Measurements from ENCODE around the gene ANKRD13A.
"Not testable (repeated sequence)": the region's sequence is repeated elsewhere in the genome, so short reads cannot be mapped to it uniquely, and the experiment has no call there.

Gene ANKRD13A

GRCh38 chr12:110010853-110011723, 11.9 kb downstream of the ANKRD13A start:
- no peak for DNase-seq

GRCh38 chr12:110012137-110012536, 12.9 kb downstream of the ANKRD13A start:
- DNase-seq, result no peak

GRCh38 chr12:110012659-110013058, 13.4 kb downstream of the ANKRD13A start:
- DNase-seq, result peak; percentile 50

GRCh38 chr12:110015132-110015531, 15.9 kb downstream of the ANKRD13A start:
- DNase-seq, result peak; percentile 56

GRCh38 chr12:110020956-110021355, 21.7 kb downstream of the ANKRD13A start:
- DNase-seq, result no peak

- DNase-seq, result no peak
Measured at GRCh38 chr12:110023059-110023980, 24.1 kb downstream of the ANKRD13A start.

- DNase-seq, result no peak
Measured at GRCh38 chr12:110024051-110024450, 24.8 kb downstream of the ANKRD13A start.

- no peak for DNase-seq
Measured at GRCh38 chr12:110028323-110028722, 29.1 kb downstream of the ANKRD13A start.

GRCh38 chr12:110029290-110029815, 30.1 kb downstream of the ANKRD13A start:
- no peak for DNase-seq

GRCh38 chr12:110033888-110034287, 34.7 kb downstream of the ANKRD13A start:
- DNase-seq, result no peak

- no peak for DNase-seq
Measured at GRCh38 chr12:110035534-110036104, 36.4 kb downstream of the ANKRD13A start.

- DNase-seq, result no peak
Measured at GRCh38 chr12:110037315-110037714, 38.1 kb downstream of the ANKRD13A start.

GRCh38 chr12:110038741-110039084, 39.5 kb downstream of the ANKRD13A start:
- DNase-seq, result no peak

- peak; percentile 19 for DNase-seq
Measured at GRCh38 chr12:110039085-110039807, 40.0 kb downstream of the ANKRD13A start.

- DNase-seq, result no peak
Measured at GRCh38 chr12:110042264-110042663, 43.0 kb downstream of the ANKRD13A start.

GRCh38 chr12:110046451-110047187, 47.4 kb downstream of the ANKRD13A start:
- peak; percentile 35 for DNase-seq

GRCh38 chr12:110047297-110047940, 48.2 kb downstream of the ANKRD13A start:
- no peak for DNase-seq

GRCh38 chr12:110048242-110049027, 49.2 kb downstream of the ANKRD13A start, which contains the start of gene C12orf76:
TSS of gene C12orf76 (minus strand) at chr12:110048522. CDS start at chr12:110048495, 27 bp downstream.
- peak; percentile 99 for DNase-seq

GRCh38 chr12:110049034-110049433, 49.8 kb downstream of the ANKRD13A start:
- DNase-seq, result not testable (repeated sequence)

- DNase-seq, result not testable (repeated sequence)
Measured at GRCh38 chr12:110049666-110050065, 50.4 kb downstream of the ANKRD13A start.
